Bronchial epithelial cell (primary cell): ENCODE results near the gene B3GALT4. TPM values are rescaled to one million over a fixed set of nuclear protein-coding genes. Genes with fewer than 3 reads are reported as not detected.

Source experiments
- DNase-seq: peaks from one replicate; pipeline ENCODE4 v3.0.0-alpha.2; 2010; ENCODE audit warnings: low read depth
- FAIRE-seq: peaks from 2 replicates; lab custom pipeline; 2011; peaks lifted over from hg19 to GRCh38; lab: Jason Lieb, UNC
- H3K27me3 ChIP-seq: 2 replicates; pipeline ENCODE4 v1.5.1; 2011; ENCODE audit warnings: low read length; ENCODE audit not compliant: control insufficient read depth, insufficient read depth
- H3K36me3 ChIP-seq: 2 replicates; pipeline ENCODE4 v1.5.1; 2011; ENCODE audit warnings: low read length; ENCODE audit not compliant: control insufficient read depth, insufficient read depth
- H3K4me3 ChIP-seq: 2 replicates; pipeline ENCODE4 v1.5.1; 2011; ENCODE audit warnings: mild to moderate bottlenecking, low read depth, low read length, control low read depth
- CTCF ChIP-seq: IDR thresholded peaks from 2 replicates; pipeline ENCODE4 v1.5.1; 2011; ENCODE audit warnings: mild to moderate bottlenecking, moderate library complexity, low read length, control low read depth, inconsistent platforms; ENCODE audit not compliant: insufficient read depth, severe bottlenecking
- total RNA-seq: library from RNA; depleted of rRNA; stranded (reverse); fragments of >200 nt; gene quantifications from 2 replicates; pipeline ENCODE4 v1.2.1, GENCODE V29; 2014

The B3GALT4 gene
- total RNA-seq, 1 donor from 2014 or later = 3.9 TPM

GRCh38 chr6:33297406-33297955 is 20.6 kb downstream of the B3GALT4 start:
- H3K4me3 ChIP-seq = peak overlapping the region; percentile 90
- no peaks in the 10 kb centered on the region for H3K27me3 ChIP-seq
- no peak for TF ChIP-seq CTCF
- no peak for FAIRE-seq
- H3K36me3 ChIP-seq = peaks cover 24% of the 10 kb centered on the region
- peak; percentile 65 for DNase-seq

GRCh38 chr6:33297956-33298772 is 21.2 kb downstream of the B3GALT4 start:
- FAIRE-seq = no peak
- no peak for TF ChIP-seq CTCF
- peak; percentile 93 for DNase-seq
- Histone ChIP-seq H3K27me3 (no peaks in the 10 kb centered on the region), H3K4me3 (peak overlapping the region; percentile 90), H3K36me3 (peaks cover 23% of the 10 kb centered on the region)

- no peak for FAIRE-seq
- H3K4me3 ChIP-seq = peak within 1 kb of the TSS; percentile 90
- DNase-seq = peak; percentile 32
Measured at GRCh38 chr6:33298773-33299236, 21.9 kb downstream of the B3GALT4 start, which contains the start of gene RGL2. RGL2 (minus strand) TSS chr6:33298942; CDS start chr6:33298610, 332 bp downstream.

GRCh38 chr6:33299237-33299944 is 22.5 kb downstream of the B3GALT4 start:
- peaks cover 21% of the 10 kb centered on the region for H3K36me3 ChIP-seq
- TF ChIP-seq CTCF = peak; percentile 87

More at GRCh38 chr6:33298773-33299236, 21.9 kb downstream of the B3GALT4 start, which contains the start of gene RGL2:
- Histone ChIP-seq H3K27me3 (no peaks in the 10 kb centered on the region), H3K36me3 (peaks cover 18% of the 10 kb centered on the region)
- TF ChIP-seq CTCF = no peak

GRCh38 chr6:33301877-33302276 is 25.0 kb downstream of the B3GALT4 start:
- TF ChIP-seq CTCF = no peak
- Histone ChIP-seq H3K4me3 (no peak overlapping the region), H3K27me3 (no peaks in the 10 kb centered on the region), H3K36me3 (peaks cover 8% of the 10 kb centered on the region)
- FAIRE-seq (no peak), DNase-seq (no peak)

More at GRCh38 chr6:33299237-33299944, 22.5 kb downstream of the B3GALT4 start:
- DNase-seq = peak; percentile 75
- no peak for FAIRE-seq
- Histone ChIP-seq H3K4me3 (peak overlapping the region; percentile 90), H3K27me3 (no peaks in the 10 kb centered on the region)
